ENCODE results near the gene AKAP10.

AKAP10 gene

DNA sequence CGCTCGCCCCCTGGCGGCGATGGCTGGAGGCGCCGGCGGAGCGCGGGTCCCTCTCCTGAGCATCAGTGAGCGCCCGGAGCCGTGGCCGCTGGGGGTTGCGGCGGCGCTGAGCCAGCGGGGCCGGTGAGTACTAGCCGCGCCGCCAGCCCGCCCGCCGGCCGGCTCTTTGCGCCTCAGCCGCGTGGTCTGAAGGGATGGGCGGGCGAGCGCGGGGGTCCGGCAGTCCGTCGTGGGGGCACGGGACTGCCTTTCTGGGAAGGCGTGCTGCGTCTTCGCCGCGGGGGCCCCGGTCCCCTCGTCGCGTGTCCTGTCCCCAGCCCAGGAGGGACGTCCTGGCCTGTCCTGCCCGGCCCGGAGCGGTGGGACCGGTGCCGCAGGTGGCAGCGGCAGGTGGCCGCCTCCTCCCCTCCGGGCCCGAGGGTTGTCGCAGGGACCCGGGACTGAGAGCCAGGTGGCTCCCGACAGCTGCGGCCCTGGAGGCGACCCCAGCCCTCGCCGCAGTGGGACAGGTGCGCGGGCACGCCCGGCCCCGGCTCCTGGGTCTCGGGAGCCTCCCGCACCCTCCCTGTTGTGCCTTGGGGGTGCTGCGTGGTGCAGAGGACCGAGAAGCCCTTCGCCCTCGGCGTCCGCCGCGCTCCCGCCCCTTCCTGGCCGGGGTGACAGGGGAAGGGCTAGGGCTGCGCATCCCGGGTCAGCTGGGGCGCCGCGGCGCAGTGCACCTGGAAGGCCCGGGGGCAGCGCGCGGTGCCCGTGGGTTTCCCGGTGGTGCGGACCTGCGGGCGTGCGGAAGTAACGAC lies 31.9 kb upstream of the AKAP10 start, which contains the start of gene SPECC1:
TSS of gene SPECC1 (plus strand) at position 58 of the 797 bp plus-strand sequence. CDS start 87,293 bp downstream, outside the sequence.
- peaks cover 12% of the 10 kb centered on the region for H3K4me1 ChIP-seq (ENCODE audit: control insufficient read depth, insufficient read depth, low read length)
- peak within 1 kb of the TSS; percentile 87 for H3K4me3 ChIP-seq (ENCODE audit: low read depth, low read length)
- H3K36me3 ChIP-seq (ENCODE audit: control insufficient read depth in 2 of 2, insufficient read depth in 1 of 2, low read length in 2 of 2) = no peaks in the 10 kb centered on the region
- ChIA-PET CTCF (interaction anchor here (0.6 to 6.3 kb wide), 35 partner anchors 9 to 1969 kb away, joined by 3 to 68 read pairs (median 4); partner anchors contain the start of gene AKAP10), POLR2A (interaction anchor here (0.6 to 2.0 kb wide), 18 partner anchors 10 to 1244 kb away, joined by 3 to 20 read pairs (median 5); partner anchors contain the start of genes AKAP10, NATD1 and ULK2)
- H3K9me3 ChIP-seq (ENCODE audit: control insufficient read depth, insufficient read depth, low read depth, low read length) = no peaks in the 10 kb centered on the region
- peak within 1 kb of the TSS; percentile 72 for H3K27ac ChIP-seq (ENCODE audit: extremely low read depth, low read depth, low read length)
- TF ChIP-seq, protein P1, sequence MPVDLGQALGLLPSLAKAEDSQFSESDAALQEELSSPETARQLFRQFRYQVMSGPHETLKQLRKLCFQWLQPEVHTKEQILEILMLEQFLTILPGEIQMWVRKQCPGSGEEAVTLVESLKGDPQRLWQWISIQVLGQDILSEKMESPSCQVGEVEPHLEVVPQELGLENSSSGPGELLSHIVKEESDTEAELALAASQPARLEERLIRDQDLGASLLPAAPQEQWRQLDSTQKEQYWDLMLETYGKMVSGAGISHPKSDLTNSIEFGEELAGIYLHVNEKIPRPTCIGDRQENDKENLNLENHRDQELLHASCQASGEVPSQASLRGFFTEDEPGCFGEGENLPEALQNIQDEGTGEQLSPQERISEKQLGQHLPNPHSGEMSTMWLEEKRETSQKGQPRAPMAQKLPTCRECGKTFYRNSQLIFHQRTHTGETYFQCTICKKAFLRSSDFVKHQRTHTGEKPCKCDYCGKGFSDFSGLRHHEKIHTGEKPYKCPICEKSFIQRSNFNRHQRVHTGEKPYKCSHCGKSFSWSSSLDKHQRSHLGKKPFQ (tag by site-specific recombination; IDR thresholded peaks at IDR 0.05) = no peak
- TF ChIP-seq, protein P2, sequence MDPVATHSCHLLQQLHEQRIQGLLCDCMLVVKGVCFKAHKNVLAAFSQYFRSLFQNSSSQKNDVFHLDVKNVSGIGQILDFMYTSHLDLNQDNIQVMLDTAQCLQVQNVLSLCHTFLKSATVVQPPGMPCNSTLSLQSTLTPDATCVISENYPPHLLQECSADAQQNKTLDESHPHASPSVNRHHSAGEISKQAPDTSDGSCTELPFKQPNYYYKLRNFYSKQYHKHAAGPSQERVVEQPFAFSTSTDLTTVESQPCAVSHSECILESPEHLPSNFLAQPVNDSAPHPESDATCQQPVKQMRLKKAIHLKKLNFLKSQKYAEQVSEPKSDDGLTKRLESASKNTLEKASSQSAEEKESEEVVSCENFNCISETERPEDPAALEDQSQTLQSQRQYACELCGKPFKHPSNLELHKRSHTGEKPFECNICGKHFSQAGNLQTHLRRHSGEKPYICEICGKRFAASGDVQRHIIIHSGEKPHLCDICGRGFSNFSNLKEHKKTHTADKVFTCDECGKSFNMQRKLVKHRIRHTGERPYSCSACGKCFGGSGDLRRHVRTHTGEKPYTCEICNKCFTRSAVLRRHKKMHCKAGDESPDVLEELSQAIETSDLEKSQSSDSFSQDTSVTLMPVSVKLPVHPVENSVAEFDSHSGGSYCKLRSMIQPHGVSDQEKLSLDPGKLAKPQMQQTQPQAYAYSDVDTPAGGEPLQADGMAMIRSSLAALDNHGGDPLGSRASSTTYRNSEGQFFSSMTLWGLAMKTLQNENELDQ (tag by site-specific recombination; IDR thresholded peaks at IDR 0.05; ENCODE audit: low read depth) = no peak
- TF ChIP-seq OSR2 (tag by site-specific recombination; IDR thresholded peaks at IDR 0.05) (no peak), GLI2 (tag by site-specific recombination; IDR thresholded peaks at IDR 0.05; ENCODE audit: borderline replicate concordance, low read depth) (no peak), ZNF707 (tag by site-specific recombination; IDR thresholded peaks at IDR 0.05) (no peak), GFI1B (tag by site-specific recombination; IDR thresholded peaks at IDR 0.05) (no peak), ZNF473 (tag by site-specific recombination; IDR thresholded peaks at IDR 0.05) (no peak), ZNF785 (tag by site-specific recombination; IDR thresholded peaks at IDR 0.05) (no peak), ZNF777 (tag by site-specific recombination; IDR thresholded peaks at IDR 0.05; ENCODE audit: borderline replicate concordance) (peak; percentile 76; the same call in 1 of the 2 replicates), ZNF155 (tag by site-specific recombination; IDR thresholded peaks at IDR 0.05) (no peak), ZNF16 (tag by site-specific recombination; IDR thresholded peaks at IDR 0.05; ENCODE audit: low read depth) (no peak), ZBTB21 (tag by site-specific recombination; IDR thresholded peaks at IDR 0.05) (no peak)
- TF ChIP-seq, protein P3, sequence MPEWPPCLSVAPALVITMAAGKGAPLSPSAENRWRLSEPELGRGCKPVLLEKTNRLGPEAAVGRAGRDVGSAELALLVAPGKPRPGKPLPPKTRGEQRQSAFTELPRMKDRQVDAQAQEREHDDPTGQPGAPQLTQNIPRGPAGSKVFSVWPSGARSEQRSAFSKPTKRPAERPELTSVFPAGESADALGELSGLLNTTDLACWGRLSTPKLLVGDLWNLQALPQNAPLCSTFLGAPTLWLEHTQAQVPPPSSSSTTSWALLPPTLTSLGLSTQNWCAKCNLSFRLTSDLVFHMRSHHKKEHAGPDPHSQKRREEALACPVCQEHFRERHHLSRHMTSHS (tag by site-specific recombination; IDR thresholded peaks at IDR 0.05) = no peak
- TF ChIP-seq, protein P4, sequence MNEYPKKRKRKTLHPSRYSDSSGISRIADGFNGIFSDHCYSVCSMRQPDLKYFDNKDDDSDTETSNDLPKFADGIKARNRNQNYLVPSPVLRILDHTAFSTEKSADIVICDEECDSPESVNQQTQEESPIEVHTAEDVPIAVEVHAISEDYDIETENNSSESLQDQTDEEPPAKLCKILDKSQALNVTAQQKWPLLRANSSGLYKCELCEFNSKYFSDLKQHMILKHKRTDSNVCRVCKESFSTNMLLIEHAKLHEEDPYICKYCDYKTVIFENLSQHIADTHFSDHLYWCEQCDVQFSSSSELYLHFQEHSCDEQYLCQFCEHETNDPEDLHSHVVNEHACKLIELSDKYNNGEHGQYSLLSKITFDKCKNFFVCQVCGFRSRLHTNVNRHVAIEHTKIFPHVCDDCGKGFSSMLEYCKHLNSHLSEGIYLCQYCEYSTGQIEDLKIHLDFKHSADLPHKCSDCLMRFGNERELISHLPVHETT (tag by site-specific recombination; IDR thresholded peaks at IDR 0.05) = no peak
- TF ChIP-seq, protein P5, sequence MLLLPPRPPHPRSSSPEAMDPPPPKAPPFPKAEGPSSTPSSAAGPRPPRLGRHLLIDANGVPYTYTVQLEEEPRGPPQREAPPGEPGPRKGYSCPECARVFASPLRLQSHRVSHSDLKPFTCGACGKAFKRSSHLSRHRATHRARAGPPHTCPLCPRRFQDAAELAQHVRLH (tag by site-specific recombination; IDR thresholded peaks at IDR 0.05) = peak; percentile 10; the same call in 1 of the 2 replicates
- TF ChIP-seq, protein P6, sequence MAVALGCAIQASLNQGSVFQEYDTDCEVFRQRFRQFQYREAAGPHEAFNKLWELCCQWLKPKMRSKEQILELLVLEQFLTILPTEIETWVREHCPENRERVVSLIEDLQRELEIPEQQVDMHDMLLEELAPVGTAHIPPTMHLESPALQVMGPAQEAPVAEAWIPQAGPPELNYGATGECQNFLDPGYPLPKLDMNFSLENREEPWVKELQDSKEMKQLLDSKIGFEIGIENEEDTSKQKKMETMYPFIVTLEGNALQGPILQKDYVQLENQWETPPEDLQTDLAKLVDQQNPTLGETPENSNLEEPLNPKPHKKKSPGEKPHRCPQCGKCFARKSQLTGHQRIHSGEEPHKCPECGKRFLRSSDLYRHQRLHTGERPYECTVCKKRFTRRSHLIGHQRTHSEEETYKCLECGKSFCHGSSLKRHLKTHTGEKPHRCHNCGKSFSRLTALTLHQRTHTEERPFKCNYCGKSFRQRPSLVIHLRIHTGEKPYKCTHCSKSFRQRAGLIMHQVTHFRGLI (tag by site-specific recombination; IDR thresholded peaks at IDR 0.05) = no peak
- TF ChIP-seq, protein P7, sequence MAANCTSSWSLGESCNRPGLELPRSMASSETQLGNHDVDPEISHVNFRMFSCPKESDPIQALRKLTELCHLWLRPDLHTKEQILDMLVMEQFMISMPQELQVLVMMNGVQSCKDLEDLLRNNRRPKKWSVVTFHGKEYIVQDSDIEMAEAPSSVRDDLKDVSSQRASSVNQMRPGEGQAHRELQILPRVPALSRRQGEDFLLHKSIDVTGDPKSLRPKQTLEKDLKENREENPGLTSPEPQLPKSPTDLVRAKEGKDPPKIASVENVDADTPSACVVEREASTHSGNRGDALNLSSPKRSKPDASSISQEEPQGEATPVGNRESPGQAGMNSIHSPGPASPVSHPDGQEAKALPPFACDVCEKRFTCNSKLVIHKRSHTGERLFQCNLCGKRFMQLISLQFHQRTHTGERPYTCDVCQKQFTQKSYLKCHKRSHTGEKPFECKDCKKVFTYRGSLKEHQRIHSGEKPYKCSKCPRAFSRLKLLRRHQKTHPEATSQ (tag by site-specific recombination; IDR thresholded peaks at IDR 0.05) = no peak; the same call in 1 of the 2 replicates
- TF ChIP-seq, protein P8, sequence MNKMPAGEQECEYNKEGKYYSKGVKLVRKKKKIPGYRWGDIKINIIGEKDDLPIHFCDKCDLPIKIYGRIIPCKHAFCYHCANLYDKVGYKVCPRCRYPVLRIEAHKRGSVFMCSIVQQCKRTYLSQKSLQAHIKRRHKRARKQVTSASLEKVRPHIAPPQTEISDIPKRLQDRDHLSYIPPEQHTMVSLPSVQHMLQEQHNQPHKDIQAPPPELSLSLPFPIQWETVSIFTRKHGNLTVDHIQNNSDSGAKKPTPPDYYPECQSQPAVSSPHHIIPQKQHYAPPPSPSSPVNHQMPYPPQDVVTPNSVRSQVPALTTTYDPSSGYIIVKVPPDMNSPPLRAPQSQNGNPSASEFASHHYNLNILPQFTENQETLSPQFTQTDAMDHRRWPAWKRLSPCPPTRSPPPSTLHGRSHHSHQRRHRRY (tag by site-specific recombination; IDR thresholded peaks at IDR 0.05) = no peak

All from HEK293 (cell line).